HUES6 (cell line): ENCODE data around the gene TRMT2A.

Source experiments
- H3K27ac ChIP-seq: 2 replicates; pipeline ENCODE4 v1.7.0; 2013; ENCODE audit warnings: low read depth, mild to moderate bottlenecking, low read length, inconsistent platforms
- H3K27me3 ChIP-seq: 2 replicates; pipeline ENCODE4 v1.6.1; 2013; ENCODE audit warnings: low read length; ENCODE audit not compliant: control insufficient read depth, insufficient read depth
- H3K36me3 ChIP-seq: 2 replicates; pipeline ENCODE4 v1.6.1; 2013; ENCODE audit warnings: low read length; ENCODE audit not compliant: control insufficient read depth, insufficient read depth
- H3K4me1 ChIP-seq: 2 replicates; pipeline ENCODE4 v1.6.1; 2013; ENCODE audit warnings: low read length; ENCODE audit not compliant: control insufficient read depth, insufficient read depth
- H3K4me3 ChIP-seq: 2 replicates; pipeline ENCODE4 v1.5.1; 2013; ENCODE audit warnings: low read depth, low read length
- H3K9ac ChIP-seq: one replicate; pipeline ENCODE4 v1.6.1; 2013; ENCODE audit warnings: mild to moderate bottlenecking, low read length
- H3K9me3 ChIP-seq: 2 replicates; pipeline ENCODE4 v1.6.1; 2013; ENCODE audit warnings: low read depth, low read length; ENCODE audit not compliant: control insufficient read depth, insufficient read depth

Gene TRMT2A

DNA sequence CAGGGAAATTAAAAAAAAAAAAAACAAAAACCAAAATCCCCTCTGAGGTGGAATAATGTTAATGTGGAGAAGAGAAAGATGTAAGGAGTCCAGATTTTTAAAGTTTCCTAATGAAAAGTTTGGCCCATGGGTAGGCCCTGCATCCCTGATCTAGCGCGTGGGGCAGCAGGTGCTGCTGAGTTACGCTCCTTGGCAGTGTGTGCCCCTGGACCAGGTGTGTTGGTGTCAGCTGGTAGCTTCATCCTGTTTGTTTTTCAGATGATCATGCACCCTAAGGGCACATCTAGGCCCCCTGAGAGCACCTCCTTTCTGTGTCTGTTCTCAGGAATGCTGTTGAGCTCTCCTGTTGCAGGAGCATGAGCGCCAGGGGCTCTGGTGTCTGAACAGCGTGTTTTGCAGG, 30.3 kb downstream of the TRMT2A start:
- H3K27me3 ChIP-seq: no peaks in the 10 kb centered on the region
- no peaks in the 10 kb centered on the region for H3K9me3 ChIP-seq
- H3K4me3 ChIP-seq: no peak overlapping the region
- H3K4me1 ChIP-seq: peaks cover 28% of the 10 kb centered on the region
- no peak overlapping the region for H3K27ac ChIP-seq
- peaks cover 70% of the 10 kb centered on the region for H3K36me3 ChIP-seq
- no peak overlapping the region for H3K9ac ChIP-seq

DNA sequence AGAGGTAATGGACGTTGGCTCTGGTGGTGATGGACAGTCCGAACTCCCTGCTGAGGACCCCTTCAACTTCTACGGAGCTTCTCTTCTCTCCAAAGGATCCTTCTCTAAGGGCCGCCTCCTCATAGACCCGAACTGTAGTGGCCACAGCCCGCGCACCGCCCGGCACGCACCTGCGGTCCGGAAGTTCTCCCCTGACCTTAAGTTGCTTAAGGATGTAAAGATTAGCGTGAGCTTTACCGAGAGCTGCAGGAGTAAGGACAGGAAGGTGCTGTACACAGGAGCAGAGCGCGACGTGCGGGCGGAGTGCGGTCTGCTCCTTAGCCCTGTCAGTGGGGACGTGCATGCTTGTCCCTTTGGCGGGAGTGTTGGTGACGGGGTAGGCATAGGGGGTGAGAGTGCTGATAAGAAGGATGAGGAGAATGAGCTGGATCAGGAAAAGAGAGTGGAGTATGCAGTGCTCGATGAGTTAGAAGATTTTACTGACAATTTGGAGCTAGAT, 30.9 kb downstream of the TRMT2A start:
- no peak overlapping the region for H3K9ac ChIP-seq
- peaks cover 64% of the 10 kb centered on the region for H3K36me3 ChIP-seq
- no peak overlapping the region for H3K27ac ChIP-seq
- H3K27me3 ChIP-seq: no peaks in the 10 kb centered on the region
- peaks cover 34% of the 10 kb centered on the region for H3K4me1 ChIP-seq
- H3K9me3 ChIP-seq: no peaks in the 10 kb centered on the region
- H3K4me3 ChIP-seq: no peak overlapping the region

DNA sequence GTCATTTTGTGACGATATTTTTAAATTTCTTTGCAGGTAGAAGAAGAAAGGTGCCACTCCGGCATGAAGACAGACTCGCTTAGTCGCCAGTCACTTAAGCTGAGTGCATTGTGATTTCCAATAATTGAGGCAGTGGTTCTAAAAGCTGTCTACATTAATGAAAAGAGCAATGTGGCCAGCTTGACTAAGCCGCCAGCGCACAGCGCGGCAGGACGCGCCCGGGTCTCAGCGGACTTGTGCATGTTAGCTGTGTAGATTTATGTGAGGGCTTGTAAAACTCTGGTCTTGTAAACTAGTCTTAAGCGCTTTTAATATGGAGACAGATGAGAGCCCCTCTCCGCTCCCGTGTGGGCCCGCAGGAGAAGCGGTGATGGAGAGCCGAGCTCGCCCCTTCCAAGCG, 31.4 kb downstream of the TRMT2A start:
- H3K27ac ChIP-seq: no peak overlapping the region
- H3K9me3 ChIP-seq: no peaks in the 10 kb centered on the region
- peaks cover 37% of the 10 kb centered on the region for H3K4me1 ChIP-seq
- no peak overlapping the region for H3K9ac ChIP-seq
- H3K27me3 ChIP-seq: no peaks in the 10 kb centered on the region
- H3K4me3 ChIP-seq: no peak overlapping the region
- peaks cover 59% of the 10 kb centered on the region for H3K36me3 ChIP-seq

DNA sequence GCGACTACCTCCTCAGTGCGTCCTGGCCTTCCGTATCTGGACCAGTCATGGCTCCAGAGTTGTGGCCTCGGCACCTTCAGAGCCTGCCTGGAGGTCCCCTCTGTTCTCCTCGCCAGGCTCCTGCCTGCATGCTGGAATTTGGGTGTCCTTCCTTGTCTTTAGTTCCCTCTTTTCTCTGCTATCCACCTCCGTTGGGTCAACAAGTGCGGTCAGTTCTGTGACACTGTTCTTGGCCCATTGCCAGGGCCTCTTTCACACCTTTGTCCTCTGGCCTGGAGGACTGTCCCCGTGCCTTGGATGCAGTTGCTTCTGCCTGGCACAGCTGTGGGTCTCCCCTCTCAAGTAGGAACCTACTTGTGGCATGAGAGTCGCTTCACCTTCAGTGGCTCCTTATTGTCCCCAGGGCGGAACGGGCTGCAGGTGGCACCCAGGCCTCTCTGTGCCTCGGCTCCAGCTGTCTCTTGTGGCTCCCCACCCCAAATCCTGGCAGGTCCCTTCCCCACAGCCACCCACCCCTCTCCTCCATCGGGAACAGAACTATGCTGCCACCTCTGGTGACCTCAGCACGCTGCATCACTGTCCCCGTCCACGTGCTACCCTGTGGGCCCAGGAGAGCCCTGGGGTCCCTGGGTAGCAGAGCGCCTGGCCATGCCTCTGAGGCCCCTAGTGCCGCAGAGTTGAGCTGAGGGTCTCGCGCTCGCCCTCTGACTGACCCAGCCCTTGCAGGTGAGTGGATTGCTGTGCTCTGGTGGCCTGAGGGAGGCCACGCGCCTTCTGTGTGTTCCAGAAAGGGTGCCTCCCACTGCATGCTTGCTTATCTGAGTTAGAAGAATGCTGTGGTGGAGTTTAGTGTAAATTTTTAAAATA, 32.2 kb downstream of the TRMT2A start:
- Histone ChIP-seq H3K27me3 (no peaks in the 10 kb centered on the region), H3K4me1 (peaks cover 37% of the 10 kb centered on the region), H3K9me3 (no peaks in the 10 kb centered on the region), H3K4me3 (no peak overlapping the region), H3K9ac (peak overlapping the region; percentile 30), H3K27ac (0 out of 2 replicates have a peak overlapping the region, but pooled peaks have one; percentile 5), H3K36me3 (peaks cover 51% of the 10 kb centered on the region)

DNA sequence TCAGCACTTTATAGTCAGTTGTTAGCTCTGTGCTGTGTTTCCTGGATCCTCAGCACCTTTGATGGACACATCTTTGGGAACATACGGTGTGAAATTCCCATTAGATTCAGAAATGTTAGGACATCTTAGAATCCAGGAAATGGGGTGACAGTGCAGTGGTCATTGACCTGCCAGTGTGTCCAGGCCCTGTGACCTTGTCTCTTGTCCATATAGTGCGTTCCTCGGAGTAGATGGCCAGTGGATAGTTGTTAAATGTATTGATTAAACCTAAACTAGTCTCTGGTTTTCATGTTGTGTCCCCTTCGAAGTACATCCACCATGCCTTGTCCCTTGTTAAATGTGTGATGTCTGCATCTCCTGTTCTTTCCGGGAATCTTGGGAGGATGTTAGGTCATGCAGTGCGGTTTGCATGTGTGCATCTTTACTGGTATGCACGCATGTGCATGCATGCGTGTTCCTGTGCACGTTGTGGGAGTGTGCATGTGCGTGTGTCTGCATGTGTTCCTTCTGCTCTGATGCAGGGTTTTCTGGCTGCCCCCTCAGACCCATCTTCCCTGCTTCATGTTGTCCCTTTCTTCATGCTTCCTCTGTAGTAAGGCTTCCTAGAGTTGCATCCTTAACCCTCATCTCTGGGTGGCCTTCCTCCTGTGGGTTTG, 33.0 kb downstream of the TRMT2A start:
- H3K9ac ChIP-seq: peak overlapping the region; percentile 13
- H3K27me3 ChIP-seq: no peaks in the 10 kb centered on the region
- no peak overlapping the region for H3K4me3 ChIP-seq
- H3K36me3 ChIP-seq: peaks cover 43% of the 10 kb centered on the region
- no peaks in the 10 kb centered on the region for H3K9me3 ChIP-seq
- H3K4me1 ChIP-seq: peaks cover 37% of the 10 kb centered on the region
- no peak overlapping the region for H3K27ac ChIP-seq

DNA sequence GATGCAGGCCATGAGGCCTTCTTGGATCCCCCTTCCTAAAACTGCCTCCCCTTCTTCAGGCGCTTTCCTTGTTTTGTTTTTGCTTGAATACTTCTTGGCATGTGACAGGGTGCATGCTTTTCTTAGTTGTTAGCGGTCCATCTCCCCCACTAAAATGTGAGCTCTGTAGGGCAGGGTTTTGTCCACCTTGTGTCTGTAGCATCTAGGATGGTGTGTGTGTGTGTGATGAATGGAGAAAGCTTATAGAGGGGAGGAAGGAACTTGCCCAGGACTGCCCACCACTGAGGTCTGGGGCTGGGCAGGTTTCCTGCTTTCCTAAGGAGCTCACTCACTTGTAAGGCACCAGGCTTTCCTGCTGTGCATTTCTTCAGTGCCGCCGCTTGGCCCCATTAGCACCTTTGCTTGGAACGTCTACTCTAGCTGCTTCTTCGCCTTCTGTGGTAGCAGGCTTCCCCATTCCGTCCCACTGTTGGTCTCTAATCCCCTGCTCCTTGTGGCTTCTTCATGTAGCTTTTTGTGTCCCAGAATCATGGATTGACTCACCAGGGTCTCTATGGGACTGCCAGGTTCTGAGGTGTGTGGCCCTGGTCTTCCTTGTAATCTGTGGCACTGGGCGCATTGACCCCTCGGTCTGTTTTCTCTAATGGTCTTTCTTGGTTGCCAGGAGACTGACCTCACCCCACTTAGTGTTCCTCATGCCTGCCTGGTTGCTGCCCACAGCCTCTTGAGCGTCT, 33.7 kb downstream of the TRMT2A start:
- Histone ChIP-seq H3K27me3 (no peaks in the 10 kb centered on the region), H3K4me1 (peaks cover 37% of the 10 kb centered on the region), H3K36me3 (peaks cover 36% of the 10 kb centered on the region), H3K4me3 (peak overlapping the region; percentile 4; the same call in 1 of the 2 replicates), H3K27ac (no peak overlapping the region), H3K9ac (peak overlapping the region; percentile 13), H3K9me3 (no peaks in the 10 kb centered on the region)

DNA sequence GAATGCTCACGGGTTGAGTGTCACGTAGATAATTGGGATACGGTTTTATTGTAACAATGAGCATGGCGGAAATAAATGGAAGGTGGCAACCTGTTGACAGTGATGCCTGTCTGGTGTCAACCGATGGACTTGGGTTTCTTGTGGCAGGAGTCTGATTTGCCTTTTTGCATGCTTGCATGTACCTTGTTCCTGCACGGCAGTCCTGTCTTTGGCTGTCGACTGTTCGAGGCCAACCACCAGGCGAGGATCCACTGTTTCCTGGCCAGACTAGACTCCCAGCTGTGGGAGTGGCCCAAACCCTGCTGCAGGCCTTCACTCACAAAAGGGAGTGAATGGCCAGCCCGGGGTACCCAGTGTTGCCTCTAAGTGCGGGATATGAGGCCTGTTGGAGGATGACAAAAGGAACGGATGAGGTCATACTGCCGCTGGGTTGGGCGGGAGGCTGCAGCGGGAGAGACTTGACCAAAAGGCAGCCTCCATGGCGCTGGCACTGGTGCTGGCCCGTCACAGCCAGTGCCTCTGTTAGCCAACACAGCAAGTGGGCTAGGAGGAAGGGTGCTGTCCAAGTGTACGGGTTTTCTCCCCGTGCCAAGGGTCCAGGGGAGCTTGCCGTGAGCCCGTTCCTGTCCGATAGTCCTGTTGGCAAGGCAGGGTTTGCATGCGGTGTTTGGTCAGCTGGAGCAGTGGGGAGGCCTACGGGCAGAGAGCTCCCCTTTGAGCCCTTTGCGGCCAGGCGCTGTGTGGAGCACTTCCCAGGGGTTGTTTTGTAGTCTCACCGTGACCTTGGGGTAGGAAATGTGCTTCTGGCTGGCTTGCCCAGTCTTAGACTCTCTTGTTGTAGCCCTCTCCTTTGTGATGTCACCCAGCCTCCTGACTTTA, 36.0 kb downstream of the TRMT2A start:
- Histone ChIP-seq H3K27ac (peak overlapping the region; percentile 45; the same call in 1 of the 2 replicates), H3K4me3 (peak overlapping the region; percentile 91), H3K9ac (peak overlapping the region; percentile 95), H3K27me3 (no peaks in the 10 kb centered on the region), H3K9me3 (no peaks in the 10 kb centered on the region), H3K4me1 (peaks cover 37% of the 10 kb centered on the region), H3K36me3 (peaks cover 13% of the 10 kb centered on the region)

DNA sequence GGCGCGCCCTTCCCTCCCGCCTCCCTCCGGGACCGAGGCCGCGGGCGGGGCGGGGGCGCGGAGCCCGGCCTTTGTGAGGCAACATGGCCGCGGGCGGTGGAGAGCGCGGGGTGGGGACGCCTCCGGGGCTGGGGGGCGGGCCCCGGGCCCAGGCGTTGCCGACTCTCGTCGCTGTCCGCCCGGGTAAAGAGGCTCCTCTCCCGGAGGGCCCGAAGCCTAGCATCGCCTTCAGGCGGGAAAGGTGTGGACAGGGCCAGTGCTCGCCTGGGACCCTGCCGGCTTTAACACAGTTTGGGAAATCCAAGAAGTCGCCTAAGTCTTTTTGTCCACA, 36.6 kb downstream of the TRMT2A start:
- peak overlapping the region; percentile 45; the same call in 1 of the 2 replicates for H3K27ac ChIP-seq
- H3K36me3 ChIP-seq: peaks cover 7% of the 10 kb centered on the region
- H3K4me3 ChIP-seq: peak overlapping the region; percentile 91
- H3K9me3 ChIP-seq: no peaks in the 10 kb centered on the region
- H3K4me1 ChIP-seq: peaks cover 37% of the 10 kb centered on the region
- H3K27me3 ChIP-seq: no peaks in the 10 kb centered on the region
- peak overlapping the region; percentile 95 for H3K9ac ChIP-seq

DNA sequence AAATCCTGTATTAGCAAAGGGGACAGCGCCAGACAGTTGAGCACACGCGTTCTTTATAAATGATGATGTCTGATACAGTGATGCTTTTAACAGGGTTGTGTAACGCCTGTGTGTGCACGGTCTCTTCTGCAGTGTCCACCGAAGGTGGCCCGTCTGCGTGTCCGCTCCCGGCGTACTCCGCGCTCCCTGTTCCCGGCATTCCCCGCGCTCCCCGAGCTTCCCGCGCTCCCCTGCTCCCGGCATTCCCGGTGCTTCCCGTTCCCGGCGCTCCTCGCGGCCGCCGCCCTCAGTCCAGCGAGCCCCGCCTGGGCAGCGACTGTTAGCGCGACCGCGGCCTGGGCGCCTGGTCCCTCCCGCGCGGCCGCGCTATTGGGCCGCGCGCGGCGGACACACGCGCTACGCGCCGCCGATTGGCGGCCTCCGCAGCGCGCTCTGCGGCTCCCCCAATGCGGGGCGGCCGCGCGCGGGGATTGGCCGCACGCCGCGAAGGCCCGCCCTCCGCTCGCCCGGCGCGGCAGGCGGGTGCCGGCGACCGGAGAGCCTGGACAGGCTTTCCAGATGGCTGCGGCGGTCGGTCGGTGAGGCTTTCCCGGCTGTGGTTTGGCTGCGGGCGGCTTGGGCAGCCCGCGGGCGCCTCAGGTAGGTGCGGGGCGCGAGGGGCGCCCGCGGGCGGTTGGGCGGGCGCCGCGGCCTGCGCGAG, 37.1 kb downstream of the TRMT2A start, which contains the start of gene DGCR8:
Gene DGCR8 (plus strand): TSS at position 497 of the 700 bp plus-strand sequence. CDS start 5,723 bp downstream, outside the sequence.
- Histone ChIP-seq H3K27me3 (no peaks in the 10 kb centered on the region), H3K9ac (peak within 1 kb of the TSS; percentile 95), H3K4me3 (peak within 1 kb of the TSS; percentile 91), H3K4me1 (peaks cover 34% of the 10 kb centered on the region), H3K9me3 (no peaks in the 10 kb centered on the region), H3K36me3 (0 out of 2 replicates have a peak, but pooled peaks cover 3% of the 10 kb centered on the region), H3K27ac (peak within 1 kb of the TSS; percentile 60; the same call in 1 of the 2 replicates)
